DOHH2 (cell line): ENCODE results near the gene BNIP5.

Experiments
- H3F3A ChIP-seq: fragments of 200-600 bp; sonication (generic), shearing (Covaris generic); 2 replicates; pipeline ENCODE4 v1.6.0; 2016; ENCODE audit warnings: antibody characterized with exemption, mild to moderate bottlenecking; ENCODE audit not compliant: control insufficient read depth, insufficient read depth
- H3K27ac ChIP-seq: fragments of 200-600 bp; sonication (generic); 2 replicates; pipeline ENCODE4 v1.5.1; 2014; ENCODE audit warnings: low read depth, mild to moderate bottlenecking, low read length, moderate library complexity
- H3K27me3 ChIP-seq: fragments of 200-600 bp; sonication (generic); 2 replicates; pipeline ENCODE4 v1.6.1; 2014; ENCODE audit warnings: mild to moderate bottlenecking, low read length, mixed read lengths; ENCODE audit not compliant: control insufficient read depth
- H3K36me3 ChIP-seq: fragments of 200-600 bp; sonication (generic); 2 replicates; pipeline ENCODE4 v1.6.1; 2014; ENCODE audit warnings: mild to moderate bottlenecking, low read length, moderate library complexity, mixed read lengths; ENCODE audit not compliant: control insufficient read depth
- H3K4me1 ChIP-seq: fragments of 200-600 bp; sonication (generic); 2 replicates; pipeline ENCODE4 v1.6.1; 2014; ENCODE audit warnings: mild to moderate bottlenecking, low read length, mixed read lengths; ENCODE audit not compliant: control insufficient read depth
- H3K4me2 ChIP-seq: fragments of 200-600 bp; sonication (generic); 2 replicates; pipeline ENCODE4 v1.6.0; 2014; ENCODE audit warnings: mild to moderate bottlenecking, low read length, moderate library complexity
- H3K4me3 ChIP-seq: fragments of 200-600 bp; sonication (generic); 2 replicates; pipeline ENCODE4 v1.5.1; 2014; ENCODE audit warnings: mild to moderate bottlenecking, low read length, mixed read lengths
- H3K79me2 ChIP-seq: fragments of 200-600 bp; sonication (generic); 2 replicates; pipeline ENCODE4 v1.6.1; 2014; ENCODE audit warnings: mild to moderate bottlenecking, low read length, mixed read lengths; ENCODE audit not compliant: control insufficient read depth
- H3K9me2 ChIP-seq: fragments of 200-600 bp; sonication (generic); replicated peaks from 2 replicates; pipeline ENCODE4 v1.6.1; 2014; ENCODE audit warnings: mild to moderate bottlenecking, low read length, mixed read lengths; ENCODE audit not compliant: control insufficient read depth
- H3K9me3 ChIP-seq: fragments of 200-600 bp; sonication (generic); 2 replicates; pipeline ENCODE4 v1.6.1; 2014; ENCODE audit warnings: antibody characterized with exemption, low read length, mixed read lengths; ENCODE audit not compliant: control insufficient read depth, insufficient read depth
- H4K20me1 ChIP-seq: fragments of 200-600 bp; sonication (generic); 2 replicates; pipeline ENCODE4 v1.6.0; 2014; ENCODE audit warnings: low read depth, mild to moderate bottlenecking, antibody characterized with exemption, low read length, moderate library complexity; ENCODE audit not compliant: control insufficient read depth, insufficient read depth
- EZH2phosphoT487 ChIP-seq: fragments of 200-600 bp; sonication (generic); IDR thresholded peaks from 2 replicates; pipeline ENCODE4 v1.6.1; 2017; ENCODE audit warnings: borderline replicate concordance, mild to moderate bottlenecking, antibody characterized with exemption, low read length, moderate library complexity, mixed read lengths
- TF ChIP-seq, protein P1 (sequence below): fragments of 200-600 bp; sonication (generic); IDR thresholded peaks from one replicate; pipeline ENCODE4 v1.5.1; 2014; ENCODE audit warnings: antibody characterized with exemption, mild to moderate bottlenecking, low read depth, low read length; ENCODE audit not compliant: poor library complexity, severe bottlenecking

Gene BNIP5

DNA sequence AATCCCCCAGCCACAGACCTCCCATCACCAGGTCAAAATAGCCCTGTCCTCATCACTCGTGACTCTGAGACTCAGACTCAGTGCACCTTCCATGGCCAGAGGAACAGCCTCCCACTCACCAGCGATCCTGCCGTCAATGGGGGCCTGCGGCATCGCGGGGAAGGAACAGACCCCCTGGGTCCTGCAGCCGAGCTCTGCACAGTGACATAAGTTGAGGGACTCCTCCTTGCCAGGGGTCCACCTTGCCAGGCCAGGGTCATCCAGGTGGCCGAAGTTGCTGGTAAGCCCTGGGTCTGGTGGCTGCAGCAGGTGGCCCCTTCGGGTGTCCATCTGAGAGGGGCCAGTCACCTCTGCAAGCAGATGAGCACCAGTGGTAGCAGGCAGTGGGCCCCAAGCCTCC is 34.5 kb upstream of the BNIP5 start:
- H3K4me3 ChIP-seq, result no peak overlapping the region
- no peaks in the 10 kb centered on the region for H3K9me3 ChIP-seq
- no peak overlapping the region for H3K4me2 ChIP-seq
- H3K27ac ChIP-seq, result no peak overlapping the region
- H4K20me1 ChIP-seq, result no peaks in the 10 kb centered on the region
- no peaks in the 10 kb centered on the region for H3K79me2 ChIP-seq
- H3K9me2 ChIP-seq, result no peaks in the 10 kb centered on the region
- peaks cover 21% of the 10 kb centered on the region; the same call in 1 of the 2 replicates for H3K4me1 ChIP-seq
- no peaks in the 10 kb centered on the region for H3K36me3 ChIP-seq
- peaks cover 10% of the 10 kb centered on the region; the same call in 1 of the 2 replicates for H3K27me3 ChIP-seq
- H3F3A ChIP-seq, result no peaks in the 10 kb centered on the region
- TF ChIP-seq EZH2phosphoT487, result no peak
- TF ChIP-seq, protein P1, sequence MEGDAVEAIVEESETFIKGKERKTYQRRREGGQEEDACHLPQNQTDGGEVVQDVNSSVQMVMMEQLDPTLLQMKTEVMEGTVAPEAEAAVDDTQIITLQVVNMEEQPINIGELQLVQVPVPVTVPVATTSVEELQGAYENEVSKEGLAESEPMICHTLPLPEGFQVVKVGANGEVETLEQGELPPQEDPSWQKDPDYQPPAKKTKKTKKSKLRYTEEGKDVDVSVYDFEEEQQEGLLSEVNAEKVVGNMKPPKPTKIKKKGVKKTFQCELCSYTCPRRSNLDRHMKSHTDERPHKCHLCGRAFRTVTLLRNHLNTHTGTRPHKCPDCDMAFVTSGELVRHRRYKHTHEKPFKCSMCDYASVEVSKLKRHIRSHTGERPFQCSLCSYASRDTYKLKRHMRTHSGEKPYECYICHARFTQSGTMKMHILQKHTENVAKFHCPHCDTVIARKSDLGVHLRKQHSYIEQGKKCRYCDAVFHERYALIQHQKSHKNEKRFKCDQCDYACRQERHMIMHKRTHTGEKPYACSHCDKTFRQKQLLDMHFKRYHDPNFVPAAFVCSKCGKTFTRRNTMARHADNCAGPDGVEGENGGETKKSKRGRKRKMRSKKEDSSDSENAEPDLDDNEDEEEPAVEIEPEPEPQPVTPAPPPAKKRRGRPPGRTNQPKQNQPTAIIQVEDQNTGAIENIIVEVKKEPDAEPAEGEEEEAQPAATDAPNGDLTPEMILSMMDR, result no peak

DNA sequence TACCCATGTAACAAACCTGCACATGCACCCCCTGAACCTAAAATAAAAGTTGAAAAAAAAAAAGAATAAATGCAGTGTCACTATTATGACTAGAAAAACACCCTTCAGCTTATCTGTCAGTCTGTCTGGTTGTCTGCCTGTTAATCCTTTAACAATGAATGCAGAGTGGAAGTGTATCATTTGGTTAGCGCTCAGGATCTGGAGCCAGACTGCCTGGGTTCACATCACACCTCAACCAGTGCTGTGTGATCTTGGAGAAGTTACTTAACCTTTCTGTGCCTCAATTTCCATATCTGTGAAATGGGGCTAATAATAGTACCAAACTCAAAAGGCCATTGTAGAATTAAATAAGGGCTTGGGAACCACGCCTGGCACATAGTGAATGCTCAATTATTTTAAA is 34.0 kb upstream of the BNIP5 start:
- Histone ChIP-seq H3K4me1 (peaks cover 15% of the 10 kb centered on the region; the same call in 1 of the 2 replicates), H3K4me3 (no peak overlapping the region), H3K4me2 (no peak overlapping the region), H3K9me2 (no peaks in the 10 kb centered on the region), H4K20me1 (no peaks in the 10 kb centered on the region), H3K36me3 (no peaks in the 10 kb centered on the region), H3K27ac (no peak overlapping the region), H3K9me3 (no peaks in the 10 kb centered on the region), H3F3A (no peaks in the 10 kb centered on the region), H3K79me2 (no peaks in the 10 kb centered on the region), H3K27me3 (peaks cover 10% of the 10 kb centered on the region; the same call in 1 of the 2 replicates)
- no peak for TF ChIP-seq EZH2phosphoT487
- TF ChIP-seq, protein P1, result no peak

DNA sequence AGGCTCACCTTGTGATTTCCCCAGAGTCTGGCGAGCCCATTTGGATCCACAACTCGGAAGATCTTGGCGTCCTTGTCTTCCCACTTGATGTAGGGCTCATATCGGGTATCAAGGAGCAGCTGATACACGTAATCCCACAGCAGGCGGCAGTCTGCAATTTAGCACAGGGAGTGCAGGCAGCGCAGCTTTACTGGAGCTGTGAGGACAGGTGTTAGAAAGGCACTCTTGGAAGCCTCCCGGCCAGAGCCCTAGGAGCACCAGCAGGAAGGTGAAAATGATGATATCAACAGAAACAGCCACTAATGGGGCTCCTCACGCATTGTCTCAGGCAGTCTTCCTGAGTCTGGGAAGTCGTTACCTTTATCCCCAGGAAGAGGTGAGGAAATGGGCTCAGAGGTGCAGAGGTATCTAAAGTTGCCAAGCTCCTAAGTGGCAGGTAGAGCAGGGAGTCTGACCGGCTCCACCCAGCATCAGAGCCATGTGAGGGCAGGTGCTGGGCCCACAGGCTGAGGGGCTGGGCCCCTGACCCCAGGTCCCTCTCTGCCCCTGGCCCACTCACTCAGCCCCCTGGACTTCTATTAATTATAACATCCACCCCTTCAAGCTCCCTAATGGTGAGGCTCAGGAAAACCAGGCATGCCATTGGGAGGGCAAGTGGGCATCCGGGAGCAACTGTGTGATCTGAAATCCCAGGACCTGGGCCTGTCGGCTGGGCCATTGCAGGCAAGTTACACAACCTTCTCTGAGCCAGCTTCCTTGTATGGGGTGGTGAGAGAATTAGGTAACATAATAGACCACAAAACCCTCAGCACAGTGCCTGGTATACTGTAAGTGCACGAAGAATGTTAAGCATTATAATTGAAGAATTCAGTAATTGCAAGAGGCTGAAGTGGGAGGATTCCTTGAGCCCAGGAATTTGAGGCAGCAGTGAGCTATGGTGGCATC is 32.5 kb upstream of the BNIP5 start:
- H3F3A ChIP-seq, result no peaks in the 10 kb centered on the region
- no peaks in the 10 kb centered on the region for H4K20me1 ChIP-seq
- H3K4me1 ChIP-seq, result peaks cover 22% of the 10 kb centered on the region
- no peak overlapping the region for H3K4me2 ChIP-seq
- peaks cover 8% of the 10 kb centered on the region; the same call in 1 of the 2 replicates for H3K27me3 ChIP-seq
- no peaks in the 10 kb centered on the region for H3K79me2 ChIP-seq
- TF ChIP-seq, protein P1, result no peak
- no peak for TF ChIP-seq EZH2phosphoT487
- no peaks in the 10 kb centered on the region for H3K9me3 ChIP-seq
- no peaks in the 10 kb centered on the region for H3K36me3 ChIP-seq
- H3K27ac ChIP-seq, result no peak overlapping the region
- no peak overlapping the region for H3K4me3 ChIP-seq
- no peaks in the 10 kb centered on the region for H3K9me2 ChIP-seq
